Fibroblast of pulmonary artery (primary cell): ENCODE results near the gene TCERG1L.
"Not testable (repeated sequence)": the region's sequence is repeated elsewhere in the genome, so short reads cannot be mapped to it uniquely, and the experiment has no call there.

Experiments used
- DNase-seq: peaks from one replicate; pipeline ENCODE4 v3.0.0-alpha.2; 2010; ENCODE audit warnings: low read depth
- H3K4me3 ChIP-seq: replicated peaks from 2 replicates; pipeline ENCODE4 v1.5.1; 2011; ENCODE audit warnings: low read depth, mild to moderate bottlenecking, control low read depth, low read length, moderate library complexity
- CTCF ChIP-seq: IDR thresholded peaks from 2 replicates; pipeline ENCODE4 v1.5.1; 2011; ENCODE audit warnings: mild to moderate bottlenecking, control low read depth, low read length, inconsistent platforms; ENCODE audit errors: missing control alignments

Gene TCERG1L

GRCh38 chr10:131154306-131155025 lies 157.1 kb downstream of the TCERG1L start:
- H3K4me3 ChIP-seq: no peak overlapping the region
- no peak for DNase-seq
- no peak for TF ChIP-seq CTCF

- not testable (repeated sequence) for H3K4me3 ChIP-seq, DNase-seq
Observed at GRCh38 chr10:131152456-131152855, 159.1 kb downstream of the TCERG1L start.

GRCh38 chr10:131150126-131150525 lies 161.4 kb downstream of the TCERG1L start:
- H3K4me3 ChIP-seq: no peak overlapping the region
- DNase-seq: no peak
- no peak for TF ChIP-seq CTCF

GRCh38 chr10:131149586-131149985 lies 161.9 kb downstream of the TCERG1L start:
- H3K4me3 ChIP-seq: no peak overlapping the region
- TF ChIP-seq CTCF: no peak
- no peak for DNase-seq

- H3K4me3 ChIP-seq: no peak overlapping the region
- TF ChIP-seq CTCF: no peak
- DNase-seq: no peak
Observed at GRCh38 chr10:131149111-131149510, 162.4 kb downstream of the TCERG1L start.

- no peak for DNase-seq
- TF ChIP-seq CTCF: no peak
- no peak overlapping the region for H3K4me3 ChIP-seq
Observed at GRCh38 chr10:131148270-131148669, 163.3 kb downstream of the TCERG1L start.

GRCh38 chr10:131147301-131147975 lies 164.1 kb downstream of the TCERG1L start:
- TF ChIP-seq CTCF: no peak
- DNase-seq: no peak

More at GRCh38 chr10:131147301-131147975, 164.1 kb downstream of the TCERG1L start:
- no peak overlapping the region for H3K4me3 ChIP-seq
